GM21360 (cell line): ENCODE measurements around the gene MNT.
A peak's percentile ranks its signal among the peaks of the same experiment; 100 is the strongest.

Source experiments
- ATAC-seq: cut with Tn5 transposase; IDR thresholded peaks from one replicate; pipeline ENCODE4 v1.9.1; 2021; ENCODE audit warnings: mild to moderate bottlenecking, moderate library complexity; ENCODE audit not compliant: unreplicated experiment

MNT gene

GRCh38 chr17:2418572-2418971, 17.7 kb upstream of the MNT start:
- no peak for ATAC-seq

- ATAC-seq: no peak
Measured at GRCh38 chr17:2416010-2416734, 15.3 kb upstream of the MNT start.

- no peak for ATAC-seq
Measured at GRCh38 chr17:2415081-2415480, 14.2 kb upstream of the MNT start.

- no peak for ATAC-seq
Measured at GRCh38 chr17:2414446-2415064, 13.7 kb upstream of the MNT start.

GRCh38 chr17:2412561-2413021, 11.7 kb upstream of the MNT start:
- ATAC-seq: no peak

GRCh38 chr17:2410951-2411350, 10.1 kb upstream of the MNT start:
- no peak for ATAC-seq

- no peak for ATAC-seq
Measured at GRCh38 chr17:2406903-2407790, 6.3 kb upstream of the MNT start.

- ATAC-seq: no peak
Measured at GRCh38 chr17:2406271-2406902, 5.5 kb upstream of the MNT start.

GRCh38 chr17:2405247-2405926, 4.5 kb upstream of the MNT start:
- ATAC-seq: no peak

GRCh38 chr17:2403044-2403443, 2.2 kb upstream of the MNT start:
- no peak for ATAC-seq

- no peak for ATAC-seq
Measured at GRCh38 chr17:2402544-2402943, 1.7 kb upstream of the MNT start.

- peak; percentile 42 for ATAC-seq
Measured at GRCh38 chr17:2401426-2402221, 764 bp upstream of the MNT start.

GRCh38 chr17:2400474-2400866, 390 bp downstream of the MNT start:
- no peak for ATAC-seq

- ATAC-seq: peak; percentile 30
Measured at GRCh38 chr17:2399572-2400473, 1.0 kb downstream of the MNT start.

- no peak for ATAC-seq
Measured at GRCh38 chr17:2398655-2399571, 1.9 kb downstream of the MNT start.

- no peak for ATAC-seq
Measured at GRCh38 chr17:2398182-2398581, 2.7 kb downstream of the MNT start.

GRCh38 chr17:2397247-2398171, 3.4 kb downstream of the MNT start:
- no peak for ATAC-seq
